BLaER1 (cell line): ENCODE data around the gene ANKRD10.
"Not testable (repeated sequence)": the region's sequence is repeated elsewhere in the genome, so short reads cannot be mapped to it uniquely, and the experiment has no call there.

ENCODE experiments used
- H3K27ac ChIP-seq: shearing (Covaris generic); formaldehyde crosslinking; 2 replicates; pipeline ENCODE4 v1.8.1; 2022
- H3K27me3 ChIP-seq: shearing (Covaris generic); formaldehyde crosslinking; 2 replicates; pipeline ENCODE4 v1.8.1; 2022
- H3K36me3 ChIP-seq: shearing (Covaris generic); formaldehyde crosslinking; 2 replicates; pipeline ENCODE4 v1.8.1; 2022
- H3K4me1 ChIP-seq: shearing (Covaris generic); formaldehyde crosslinking; 2 replicates; pipeline ENCODE4 v1.8.1; 2022
- H3K4me2 ChIP-seq: shearing (Covaris generic); formaldehyde crosslinking; 2 replicates; pipeline ENCODE4 v1.8.1; 2022
- H3K4me3 ChIP-seq: shearing (Covaris generic); formaldehyde crosslinking; 2 replicates; pipeline ENCODE4 v1.8.1; 2022
- H3K9ac ChIP-seq: shearing (Covaris generic); formaldehyde crosslinking; 2 replicates; pipeline ENCODE4 v1.8.1; 2022
- H3K9me3 ChIP-seq: shearing (Covaris generic); formaldehyde crosslinking; 2 replicates; pipeline ENCODE4 v1.8.1; 2022
- H4K20me1 ChIP-seq: shearing (Covaris generic); formaldehyde crosslinking; 2 replicates; pipeline ENCODE4 v1.8.1; 2022
- Cebpa-rat ChIP-seq: shearing (Covaris generic); IDR thresholded peaks from 2 replicates; pipeline ENCODE4 v1.8.1; 2022

ANKRD10 gene

DNA sequence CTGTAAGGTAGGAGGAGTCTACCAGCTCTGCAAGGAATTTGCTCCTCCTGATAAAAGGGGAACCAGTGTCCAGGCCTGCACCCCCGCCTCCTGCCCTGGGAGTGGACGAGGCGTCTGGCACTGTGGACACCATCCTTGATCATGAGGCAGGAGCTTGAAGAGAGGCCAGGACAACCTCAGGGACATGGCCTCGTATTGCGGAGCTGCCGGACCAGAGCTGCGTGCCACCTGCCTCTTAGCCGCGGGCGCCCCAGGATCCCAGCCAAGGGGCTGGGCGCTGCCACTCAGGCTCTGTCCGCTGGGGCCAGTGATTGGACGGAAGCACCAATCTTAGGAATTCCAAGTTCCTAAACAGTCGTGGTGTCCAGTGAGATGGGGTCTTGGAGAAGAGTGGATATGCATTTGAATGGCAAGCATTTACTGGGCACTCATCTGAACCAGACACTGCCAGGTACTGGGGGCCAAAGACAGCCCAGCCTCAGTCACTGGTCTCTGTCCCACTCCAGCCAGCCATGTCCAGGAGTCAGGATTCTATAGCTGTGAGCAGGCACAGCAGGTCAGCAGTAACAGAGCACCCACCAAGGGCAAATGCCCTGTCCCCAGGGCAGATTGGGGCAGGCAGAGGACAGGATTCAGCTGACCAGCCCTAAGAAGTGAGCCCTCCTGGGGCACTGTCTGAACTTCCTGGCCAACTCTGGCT is 39.1 kb upstream of the ANKRD10 start:
- no peak overlapping the region for H3K4me3 ChIP-seq
- no peak overlapping the region for H3K27ac ChIP-seq
- no peaks in the 10 kb centered on the region for H3K36me3 ChIP-seq
- H3K9me3 ChIP-seq, result peaks cover 21% of the 10 kb centered on the region
- no peaks in the 10 kb centered on the region for H4K20me1 ChIP-seq
- no peak overlapping the region for H3K4me2 ChIP-seq
- no peaks in the 10 kb centered on the region for H3K27me3 ChIP-seq
- H3K4me1 ChIP-seq, result peaks cover 45% of the 10 kb centered on the region
- no peak overlapping the region for H3K9ac ChIP-seq
- no peak for TF ChIP-seq Cebpa-rat

DNA sequence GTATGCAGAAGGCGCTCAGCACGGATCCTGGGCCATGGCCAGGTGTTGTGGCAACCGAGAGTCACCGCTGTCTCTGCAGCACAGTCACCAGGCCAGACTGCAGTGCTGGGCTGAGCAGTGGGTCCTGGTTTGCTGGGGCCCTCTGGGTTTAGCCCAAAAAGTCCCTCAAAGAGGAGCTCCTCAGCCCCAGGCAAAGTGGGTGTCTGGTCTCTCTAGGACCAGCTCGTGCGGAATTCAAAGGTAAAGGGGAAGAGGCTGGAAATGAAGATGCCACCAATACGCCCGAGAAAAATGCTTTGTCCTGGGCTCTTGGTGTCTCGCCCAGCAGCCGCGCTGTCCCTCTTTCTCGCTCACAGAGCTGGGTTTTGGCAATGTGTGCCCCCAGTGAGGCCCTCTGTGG is 38.5 kb upstream of the ANKRD10 start:
- no peak overlapping the region for H3K9ac ChIP-seq
- no peak for TF ChIP-seq Cebpa-rat
- no peaks in the 10 kb centered on the region for H4K20me1 ChIP-seq

DNA sequence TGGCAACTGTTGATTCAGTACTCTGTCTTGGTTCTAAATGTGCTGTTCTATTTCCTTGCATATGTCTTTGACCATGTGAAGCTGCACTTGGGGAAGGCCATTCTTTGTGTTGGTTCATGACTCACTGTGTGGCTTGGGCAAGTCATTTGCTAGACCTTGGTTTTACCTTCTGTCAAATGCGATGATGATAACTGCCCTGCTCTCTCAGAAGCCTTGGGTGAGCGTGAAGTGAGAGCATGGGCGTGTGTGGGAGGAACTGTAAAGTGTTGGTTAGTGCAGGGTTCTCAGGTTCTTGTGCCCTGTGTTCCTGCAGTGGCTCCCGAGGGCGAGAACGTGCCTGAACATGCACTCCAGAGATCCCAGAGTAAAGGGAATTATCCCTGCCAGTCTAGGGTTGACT is 37.3 kb upstream of the ANKRD10 start:
- not testable (repeated sequence) for H3K4me3 ChIP-seq, H3K9ac ChIP-seq, H3K27ac ChIP-seq, H3K27me3 ChIP-seq, H3K36me3 ChIP-seq, H3K4me2 ChIP-seq, H4K20me1 ChIP-seq
- H3K4me1 ChIP-seq, result peaks cover 49% of the 10 kb centered on the region
- H3K9me3 ChIP-seq, result peaks cover 12% of the 10 kb centered on the region

More for the DNA sequence above, 38.5 kb upstream of the ANKRD10 start:
- H3K9me3 ChIP-seq, result peaks cover 19% of the 10 kb centered on the region
- no peak overlapping the region for H3K4me3 ChIP-seq
- no peaks in the 10 kb centered on the region for H3K27me3 ChIP-seq
- no peaks in the 10 kb centered on the region for H3K36me3 ChIP-seq
- H3K27ac ChIP-seq, result no peak overlapping the region; the same call in 1 of the 2 replicates
- H3K4me1 ChIP-seq, result peaks cover 49% of the 10 kb centered on the region
- H3K4me2 ChIP-seq, result no peak overlapping the region

DNA sequence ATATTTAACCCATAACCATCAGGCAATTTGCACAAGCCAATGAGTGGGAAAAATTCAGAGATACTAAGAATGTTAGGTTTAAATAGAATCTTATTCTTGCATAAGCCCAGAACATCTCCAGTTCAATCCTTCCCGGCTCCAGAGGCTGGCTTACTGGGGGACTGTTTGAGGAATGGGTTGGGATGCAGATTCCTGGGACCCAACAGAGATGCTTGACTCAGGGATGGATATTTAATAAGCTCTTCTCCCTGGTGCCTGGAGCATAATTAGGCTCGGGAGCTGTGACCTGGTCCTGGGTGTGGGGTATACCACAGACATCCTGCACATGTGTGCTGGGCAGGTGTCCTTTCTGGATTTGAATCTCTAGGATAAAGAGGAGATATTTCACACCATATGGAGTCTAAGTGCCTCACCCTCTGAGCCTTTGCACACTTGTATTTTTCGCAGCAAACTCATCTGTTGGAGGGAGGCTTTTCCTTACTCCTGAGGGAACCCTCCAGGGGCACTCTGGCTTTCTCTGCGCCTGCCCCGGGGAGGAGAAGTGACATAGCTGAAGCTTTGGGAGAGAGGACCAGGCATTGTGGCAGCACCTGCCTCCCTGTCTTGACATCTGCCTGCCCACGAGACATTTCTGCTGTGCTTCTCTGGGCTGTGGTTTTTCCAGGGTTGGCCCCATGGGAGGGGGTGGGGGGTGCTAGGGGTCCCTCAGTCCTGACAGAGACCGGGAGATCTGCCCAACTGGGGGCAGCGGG is 36.1 kb upstream of the ANKRD10 start:
- no peaks in the 10 kb centered on the region for H4K20me1 ChIP-seq
- H3K4me2 ChIP-seq, result peak overlapping the region; percentile 90
- no peaks in the 10 kb centered on the region for H3K27me3 ChIP-seq
- TF ChIP-seq Cebpa-rat, result no peak
- H3K4me1 ChIP-seq, result peaks cover 49% of the 10 kb centered on the region
- 0 out of 2 replicates have a peak overlapping the region, but pooled peaks have one; percentile 38 for H3K9ac ChIP-seq
- no peaks in the 10 kb centered on the region for H3K36me3 ChIP-seq
- H3K27ac ChIP-seq, result peak overlapping the region; percentile 78
- peak overlapping the region; percentile 45; the same call in 1 of the 2 replicates for H3K4me3 ChIP-seq
- peaks cover 12% of the 10 kb centered on the region for H3K9me3 ChIP-seq

DNA sequence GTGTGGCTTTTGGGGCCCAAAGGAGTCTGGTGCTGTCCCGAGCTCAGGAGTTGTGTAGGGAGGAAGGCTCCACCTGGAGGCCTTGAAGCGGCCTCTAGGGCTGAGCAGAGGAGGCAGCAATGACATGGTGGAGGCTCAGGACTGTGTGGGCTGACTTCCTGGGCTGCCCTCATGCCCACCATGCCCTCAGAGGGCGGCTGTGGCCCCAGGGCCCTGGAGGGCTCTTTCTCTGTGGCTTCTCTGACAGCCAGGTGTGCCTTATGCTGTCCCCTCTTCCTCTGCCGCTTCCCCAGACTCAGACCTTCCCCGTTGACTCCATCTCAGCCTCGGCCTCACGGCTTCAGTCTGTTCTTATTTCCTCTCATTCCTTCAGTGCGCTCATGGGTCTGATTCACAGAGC is 35.5 kb upstream of the ANKRD10 start:
- Histone ChIP-seq H3K27ac (peak overlapping the region; percentile 78), H3K27me3 (no peaks in the 10 kb centered on the region), H3K4me2 (peak overlapping the region; percentile 90), H4K20me1 (no peaks in the 10 kb centered on the region), H3K9me3 (peaks cover 12% of the 10 kb centered on the region), H3K9ac (0 out of 2 replicates have a peak overlapping the region, but pooled peaks have one; percentile 38), H3K4me1 (peaks cover 48% of the 10 kb centered on the region), H3K4me3 (peak overlapping the region; percentile 45; the same call in 1 of the 2 replicates), H3K36me3 (no peaks in the 10 kb centered on the region)
- no peak for TF ChIP-seq Cebpa-rat

DNA sequence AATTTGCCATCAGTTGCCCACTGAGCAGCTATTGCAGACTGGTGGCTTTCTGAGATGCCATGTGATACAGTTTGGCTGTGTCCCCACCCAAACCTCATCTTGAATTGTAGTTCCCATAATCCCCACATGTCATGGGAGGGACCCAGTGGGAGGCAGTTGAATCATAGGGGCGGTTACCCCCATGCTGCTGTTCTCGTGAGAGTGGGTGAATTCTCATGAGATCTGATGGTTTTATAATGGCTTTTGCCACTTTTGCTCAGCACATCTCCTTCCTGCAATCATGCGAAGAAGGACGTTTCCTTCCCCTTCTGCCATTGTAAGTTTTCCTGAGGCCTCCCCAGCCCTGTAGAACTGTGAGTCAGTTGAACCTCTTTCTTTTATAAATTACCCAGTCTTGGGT is 34.8 kb upstream of the ANKRD10 start:
- Histone ChIP-seq H3K9ac (no peak overlapping the region), H3K36me3 (no peaks in the 10 kb centered on the region), H3K4me1 (peaks cover 47% of the 10 kb centered on the region), H3K9me3 (peaks cover 12% of the 10 kb centered on the region), H3K4me2 (peak overlapping the region; percentile 90), H4K20me1 (no peaks in the 10 kb centered on the region), H3K27ac (peak overlapping the region; percentile 78), H3K27me3 (no peaks in the 10 kb centered on the region), H3K4me3 (peak overlapping the region; percentile 45)
- no peak for TF ChIP-seq Cebpa-rat

DNA sequence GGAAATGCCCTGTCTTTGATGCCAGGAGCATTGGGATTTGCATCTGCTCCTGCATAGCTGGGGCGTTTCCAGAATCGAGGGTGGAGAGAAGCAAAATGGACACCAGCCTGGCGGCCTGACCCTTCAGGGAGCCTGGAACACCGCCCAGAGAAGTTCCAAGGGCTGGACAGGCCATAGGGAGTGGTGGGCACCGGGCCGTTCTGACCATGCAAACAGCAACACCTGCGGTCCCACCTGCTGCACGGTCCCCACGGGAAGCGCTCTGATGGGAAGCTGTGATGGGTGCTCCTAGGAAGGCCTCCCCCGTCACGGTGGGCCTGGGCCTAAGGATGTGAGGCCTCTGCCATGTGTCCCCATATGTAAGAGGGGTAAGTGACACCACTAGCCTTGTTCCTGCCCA is 34.2 kb upstream of the ANKRD10 start:
- peak overlapping the region; percentile 45; the same call in 1 of the 2 replicates for H3K4me3 ChIP-seq
- peak overlapping the region; percentile 90 for H3K4me2 ChIP-seq
- peak overlapping the region; percentile 78 for H3K27ac ChIP-seq
- H3K36me3 ChIP-seq, result no peaks in the 10 kb centered on the region
- peaks cover 12% of the 10 kb centered on the region for H3K9me3 ChIP-seq
- no peaks in the 10 kb centered on the region for H4K20me1 ChIP-seq
- no peak overlapping the region for H3K9ac ChIP-seq
- H3K27me3 ChIP-seq, result no peaks in the 10 kb centered on the region
- no peak for TF ChIP-seq Cebpa-rat
- peaks cover 48% of the 10 kb centered on the region for H3K4me1 ChIP-seq

DNA sequence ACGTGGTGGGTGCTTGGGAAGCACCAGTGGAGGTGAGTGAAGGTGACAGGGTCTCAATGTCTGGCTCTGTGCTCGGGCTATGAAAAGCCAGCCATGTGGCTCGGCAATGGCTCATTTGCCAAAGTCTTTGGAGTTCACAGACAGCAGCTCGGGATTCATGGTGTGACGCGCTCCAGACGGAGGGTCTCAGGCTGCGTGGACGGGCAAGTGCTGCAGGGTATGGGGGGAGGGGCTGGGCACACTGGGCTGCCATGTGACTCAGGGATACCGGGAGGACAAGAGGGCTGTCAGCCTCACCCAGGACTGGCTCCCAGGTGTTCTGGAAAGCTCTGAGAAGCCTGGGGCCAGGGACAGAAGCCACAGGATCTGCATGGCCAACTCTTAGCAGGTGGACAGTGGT is 32.5 kb upstream of the ANKRD10 start:
- not testable (repeated sequence) for H4K20me1 ChIP-seq, H3K27me3 ChIP-seq, H3K4me2 ChIP-seq, H3K27ac ChIP-seq, H3K36me3 ChIP-seq, H3K9ac ChIP-seq, H3K4me3 ChIP-seq
- Histone ChIP-seq H3K9me3 (peaks cover 12% of the 10 kb centered on the region), H3K4me1 (peaks cover 46% of the 10 kb centered on the region)

DNA sequence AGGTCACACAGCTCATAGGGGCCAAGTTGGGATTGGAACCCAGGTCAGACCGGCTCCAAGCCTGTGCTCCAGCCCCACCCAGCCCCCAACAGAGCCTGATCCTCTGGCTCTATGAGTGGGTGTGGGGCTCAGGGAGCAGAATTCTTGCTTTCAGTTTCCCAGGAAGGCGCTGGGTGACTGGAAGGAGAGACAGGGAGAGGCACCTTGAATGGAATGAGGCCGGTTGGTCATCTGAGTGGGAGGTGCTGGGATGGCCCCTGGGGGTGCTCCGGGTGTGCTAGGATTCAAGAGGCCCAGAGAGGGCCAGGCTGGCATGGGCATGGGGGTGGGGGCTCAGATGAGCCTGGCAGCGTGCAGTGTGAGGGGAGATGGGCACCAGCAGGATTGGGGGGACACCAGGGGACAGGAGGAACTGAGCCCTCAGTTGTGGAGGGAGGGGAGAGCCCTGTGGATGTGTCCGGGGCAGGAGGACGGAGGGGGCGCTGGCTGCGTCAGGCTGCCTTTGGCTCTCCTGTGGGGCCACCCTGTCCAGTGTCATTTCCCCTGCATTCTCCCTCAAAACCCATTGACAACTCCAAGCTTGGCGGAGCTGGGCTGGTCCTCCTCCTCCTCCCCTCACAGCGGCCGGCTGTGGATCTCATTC is 31.2 kb upstream of the ANKRD10 start:
- Histone ChIP-seq H3K9ac (no peak overlapping the region), H3K4me2 (no peak overlapping the region), H3K36me3 (no peaks in the 10 kb centered on the region), H3K9me3 (peaks cover 12% of the 10 kb centered on the region), H3K4me3 (no peak overlapping the region), H4K20me1 (no peaks in the 10 kb centered on the region), H3K27ac (peak overlapping the region; percentile 18; the same call in 1 of the 2 replicates), H3K27me3 (no peaks in the 10 kb centered on the region), H3K4me1 (peaks cover 47% of the 10 kb centered on the region)
- no peak for TF ChIP-seq Cebpa-rat
